K562 (cell line): ENCODE results near the gene CHCHD10. TPM values are rescaled to one million over a fixed set of nuclear protein-coding genes. Genes with fewer than 3 reads are reported as not detected.
A peak's percentile ranks its signal among the peaks of the same experiment; 100 is the strongest.

Experiments
- ASH1L ChIP-seq: fragments of 450-650 bp; IDR thresholded peaks from 2 replicates; pipeline ENCODE4 v1.6.1; 2018; ENCODE audit warnings: borderline replicate concordance, mild to moderate bottlenecking, low read depth; ENCODE audit not compliant: partially characterized antibody
- ATF2 ChIP-seq: sonication (generic); formaldehyde crosslinking; IDR thresholded peaks from 2 replicates; pipeline ENCODE4 v1.8.1; 2022; ENCODE audit warnings: missing genetic modification reagents
- EHMT2 ChIP-seq: fragments of 450-650 bp; IDR thresholded peaks from 2 replicates; pipeline ENCODE4 v1.6.1; 2018; ENCODE audit warnings: antibody characterized with exemption
- FOXJ3 ChIP-seq: sonication (generic); formaldehyde crosslinking; IDR thresholded peaks from 2 replicates; pipeline ENCODE4 v1.4.0; 2020; ENCODE audit warnings: mild to moderate bottlenecking, missing genetic modification reagents
- GABPA ChIP-seq: fragments of 200-800 bp; sonication (Bioruptor generic); conservative IDR thresholded peaks from 2 replicates; pipeline ENCODE4 v1.6.1; 2016; ENCODE audit warnings: low read depth, missing genetic modification characterization, missing compliant biosample characterization
- LCOR ChIP-seq: sonication (generic); formaldehyde crosslinking; IDR thresholded peaks from 2 replicates; pipeline ENCODE4 v1.8.0; 2022; ENCODE audit warnings: mild to moderate bottlenecking, missing genetic modification reagents
- NKRF ChIP-seq: fragments of 450-650 bp; IDR thresholded peaks from 2 replicates; pipeline ENCODE4 v1.6.1; 2016; ENCODE audit warnings: borderline replicate concordance
- PHF21A ChIP-seq: fragments of 450-650 bp; IDR thresholded peaks from 2 replicates; pipeline ENCODE4 v1.6.1; 2017; ENCODE audit warnings: low read depth, borderline replicate concordance
- ZNF589 ChIP-seq: fragments of 200-800 bp; sonication (Bioruptor generic); IDR thresholded peaks from 2 replicates; pipeline ENCODE4 v1.6.1; 2016; ENCODE audit warnings: low read depth, missing genetic modification characterization, missing compliant biosample characterization
- polyA plus RNA-seq, 8 experiments: library from polyadenylated mRNA; depleted of rRNA in 4 of 8; stranded (reverse) in 5 of 8; unstranded in 3 of 8; fragments of >200 nt; fragmentation: Nextera tagmentation in 2 of 8; fragmentation: Illumina TruSeq in 1 of 8; extraction: Ambion mirVana in 2 of 8; extraction: Trizol in 1 of 8; gene quantifications; 2 replicates each; pipeline versions ENCODE4 v1.2.1 to v1.2.3, GENCODE V29; 2011 to 2014; ENCODE audit warnings: inconsistent platforms in 1 of 8, missing spikeins in 1 of 8
- total RNA-seq, 7 experiments: library from RNA; depleted of rRNA in 6 of 7; stranded (reverse); fragments of >200 nt in 6 of 7; fragmentation: Illumina TruSeq in 2 of 7; extraction: Trizol in 2 of 7; gene quantifications; 2 replicates each; pipeline versions ENCODE4 v1.2.1 to v1.2.3, GENCODE V29; 2011 to 2021; ENCODE audit warnings: low replicate concordance in 1 of 7
- TF ChIP-seq, protein P1 (sequence below), 2 experiments: fragments of 200-800 bp in 1 of 2; sonication (Bioruptor generic) in 1 of 2; sonication (generic) in 1 of 2; formaldehyde crosslinking in 1 of 2; IDR thresholded peaks in 1 of 2; conservative IDR thresholded peaks in 1 of 2; 2 replicates each; pipeline versions ENCODE4 v1.5.0 to v1.6.1; 2016 to 2020; ENCODE audit warnings: missing compliant biosample characterization in 1 of 2, missing genetic modification characterization in 1 of 2, missing genetic modification reagents in 1 of 2
- TF ChIP-seq, protein P2 (sequence below), 2 experiments: fragments of 450-650 bp in 1 of 2; sonication (generic) in 1 of 2; formaldehyde crosslinking in 1 of 2; IDR thresholded peaks; 2 replicates each; pipeline versions ENCODE4 v1.7.1 to v1.9.0; 2016 to 2022; ENCODE audit warnings: inconsistent platforms in 1 of 2, mild to moderate bottlenecking in 1 of 2, missing genetic modification reagents in 1 of 2

CHCHD10 gene
- total and polyA plus RNA-seq, 9 of the 15 experiments (the other 6 are each of a cell fraction or from before 2014, with no cell fraction given) = 15.2 to 292 (median 102) TPM

GRCh38 chr22:23767673-23768548 is at the start of gene CHCHD10 (continued):
- peak; percentile 39; the same call in 1 of the 2 replicates for TF ChIP-seq NKRF
- TF ChIP-seq EHMT2 = no peak
- TF ChIP-seq, protein P1, sequence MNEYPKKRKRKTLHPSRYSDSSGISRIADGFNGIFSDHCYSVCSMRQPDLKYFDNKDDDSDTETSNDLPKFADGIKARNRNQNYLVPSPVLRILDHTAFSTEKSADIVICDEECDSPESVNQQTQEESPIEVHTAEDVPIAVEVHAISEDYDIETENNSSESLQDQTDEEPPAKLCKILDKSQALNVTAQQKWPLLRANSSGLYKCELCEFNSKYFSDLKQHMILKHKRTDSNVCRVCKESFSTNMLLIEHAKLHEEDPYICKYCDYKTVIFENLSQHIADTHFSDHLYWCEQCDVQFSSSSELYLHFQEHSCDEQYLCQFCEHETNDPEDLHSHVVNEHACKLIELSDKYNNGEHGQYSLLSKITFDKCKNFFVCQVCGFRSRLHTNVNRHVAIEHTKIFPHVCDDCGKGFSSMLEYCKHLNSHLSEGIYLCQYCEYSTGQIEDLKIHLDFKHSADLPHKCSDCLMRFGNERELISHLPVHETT (CRISPR knock-in tag; conservative IDR thresholded peaks at IDR 0.05 in 1 of 2, IDR thresholded peaks at IDR 0.05 in 1 of 2) = no peak
- 0 out of 2 replicates have a peak, but pooled peaks have one; percentile 23 for TF ChIP-seq GABPA (tag)
- TF ChIP-seq ZNF589 = peak; percentile 77; the same call in 1 of the 2 replicates
- TF ChIP-seq ASH1L = no peak
- TF ChIP-seq LCOR (CRISPR knock-in tag) = no peak
- TF ChIP-seq ATF2 (CRISPR knock-in tag) = no peak
- TF ChIP-seq PHF21A = no peak
- TF ChIP-seq, protein P2, sequence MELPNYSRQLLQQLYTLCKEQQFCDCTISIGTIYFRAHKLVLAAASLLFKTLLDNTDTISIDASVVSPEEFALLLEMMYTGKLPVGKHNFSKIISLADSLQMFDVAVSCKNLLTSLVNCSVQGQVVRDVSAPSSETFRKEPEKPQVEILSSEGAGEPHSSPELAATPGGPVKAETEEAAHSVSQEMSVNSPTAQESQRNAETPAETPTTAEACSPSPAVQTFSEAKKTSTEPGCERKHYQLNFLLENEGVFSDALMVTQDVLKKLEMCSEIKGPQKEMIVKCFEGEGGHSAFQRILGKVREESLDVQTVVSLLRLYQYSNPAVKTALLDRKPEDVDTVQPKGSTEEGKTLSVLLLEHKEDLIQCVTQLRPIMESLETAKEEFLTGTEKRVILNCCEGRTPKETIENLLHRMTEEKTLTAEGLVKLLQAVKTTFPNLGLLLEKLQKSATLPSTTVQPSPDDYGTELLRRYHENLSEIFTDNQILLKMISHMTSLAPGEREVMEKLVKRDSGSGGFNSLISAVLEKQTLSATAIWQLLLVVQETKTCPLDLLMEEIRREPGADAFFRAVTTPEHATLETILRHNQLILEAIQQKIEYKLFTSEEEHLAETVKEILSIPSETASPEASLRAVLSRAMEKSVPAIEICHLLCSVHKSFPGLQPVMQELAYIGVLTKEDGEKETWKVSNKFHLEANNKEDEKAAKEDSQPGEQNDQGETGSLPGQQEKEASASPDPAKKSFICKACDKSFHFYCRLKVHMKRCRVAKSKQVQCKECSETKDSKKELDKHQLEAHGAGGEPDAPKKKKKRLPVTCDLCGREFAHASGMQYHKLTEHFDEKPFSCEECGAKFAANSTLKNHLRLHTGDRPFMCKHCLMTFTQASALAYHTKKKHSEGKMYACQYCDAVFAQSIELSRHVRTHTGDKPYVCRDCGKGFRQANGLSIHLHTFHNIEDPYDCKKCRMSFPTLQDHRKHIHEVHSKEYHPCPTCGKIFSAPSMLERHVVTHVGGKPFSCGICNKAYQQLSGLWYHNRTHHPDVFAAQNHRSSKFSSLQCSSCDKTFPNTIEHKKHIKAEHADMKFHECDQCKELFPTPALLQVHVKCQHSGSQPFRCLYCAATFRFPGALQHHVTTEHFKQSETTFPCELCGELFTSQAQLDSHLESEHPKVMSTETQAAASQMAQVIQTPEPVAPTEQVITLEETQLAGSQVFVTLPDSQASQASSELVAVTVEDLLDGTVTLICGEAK (IDR thresholded peaks at IDR 0.05) = no peak
- TF ChIP-seq, protein P2 (CRISPR knock-in tag; IDR thresholded peaks at IDR 0.05) = no peak
- no peak for TF ChIP-seq FOXJ3 (CRISPR knock-in tag)
